Measurements from ENCODE around the gene EGFLAM.
"Not testable (repeated sequence)": the region's sequence is repeated elsewhere in the genome, so short reads cannot be mapped to it uniquely, and the experiment has no call there.

EGFLAM gene

GRCh38 chr5:38403877-38404635 is 145.7 kb downstream of the EGFLAM start:
- no peaks in the 10 kb centered on the region for H3K4me1 ChIP-seq (ENCODE audit: control insufficient read depth, insufficient read depth, low read length)
- H3K4me3 ChIP-seq (ENCODE audit: insufficient read depth, low read depth, low read length), result no peak overlapping the region
- H3K9me3 ChIP-seq (ENCODE audit: control insufficient read depth, low read length), result no peaks in the 10 kb centered on the region
- no peaks in the 10 kb centered on the region for H3K36me3 ChIP-seq (ENCODE audit: control insufficient read depth, insufficient read depth, low read length)
- no peaks in the 10 kb centered on the region for H3K27me3 ChIP-seq (ENCODE audit: control insufficient read depth, insufficient read depth, low read length, poor library complexity, severe bottlenecking)
- WGBS, 2 experiments, result 85 to 95% methylated on average over 5 to 6 of the region's 6 CpGs
- no peak overlapping the region for H3K27ac ChIP-seq (ENCODE audit: insufficient read depth, low read depth, low read length, poor library complexity, severe bottlenecking)

GRCh38 chr5:38404667-38405276 is 146.4 kb downstream of the EGFLAM start:
- 44 to 51% methylated on average over 4 of the region's 4 CpGs for WGBS, 2 experiments

GRCh38 chr5:38408446-38409198 is 150.3 kb downstream of the EGFLAM start:
- H3K27me3 ChIP-seq (ENCODE audit: control insufficient read depth, insufficient read depth, low read length, poor library complexity, severe bottlenecking), result no peaks in the 10 kb centered on the region
- WGBS, 2 experiments, result 79 to 82% methylated on average over 9 of the region's 9 CpGs
- H3K4me1 ChIP-seq (ENCODE audit: control insufficient read depth, insufficient read depth, low read length), result no peaks in the 10 kb centered on the region
- H3K27ac ChIP-seq (ENCODE audit: insufficient read depth, low read depth, low read length, poor library complexity, severe bottlenecking), result no peak overlapping the region
- no peaks in the 10 kb centered on the region for H3K36me3 ChIP-seq (ENCODE audit: control insufficient read depth, insufficient read depth, low read length)
- no peak overlapping the region for H3K4me3 ChIP-seq (ENCODE audit: insufficient read depth, low read depth, low read length)
- no peaks in the 10 kb centered on the region for H3K9me3 ChIP-seq (ENCODE audit: control insufficient read depth, low read length)

More at GRCh38 chr5:38404667-38405276, 146.4 kb downstream of the EGFLAM start:
- no peak overlapping the region for H3K4me3 ChIP-seq (ENCODE audit: insufficient read depth, low read depth, low read length)
- H3K27ac ChIP-seq (ENCODE audit: insufficient read depth, low read depth, low read length, poor library complexity, severe bottlenecking), result no peak overlapping the region
- no peaks in the 10 kb centered on the region for H3K4me1 ChIP-seq (ENCODE audit: control insufficient read depth, insufficient read depth, low read length)
- no peaks in the 10 kb centered on the region for H3K36me3 ChIP-seq (ENCODE audit: control insufficient read depth, insufficient read depth, low read length)
- no peaks in the 10 kb centered on the region for H3K27me3 ChIP-seq (ENCODE audit: control insufficient read depth, insufficient read depth, low read length, poor library complexity, severe bottlenecking)
- H3K9me3 ChIP-seq (ENCODE audit: control insufficient read depth, low read length), result no peaks in the 10 kb centered on the region

- 62 to 66% methylated on average over 7 of the region's 7 CpGs for WGBS, 2 experiments
- H3K9me3 ChIP-seq (ENCODE audit: control insufficient read depth, low read length), result no peaks in the 10 kb centered on the region
- no peaks in the 10 kb centered on the region for H3K27me3 ChIP-seq (ENCODE audit: control insufficient read depth, insufficient read depth, low read length, poor library complexity, severe bottlenecking)
- no peaks in the 10 kb centered on the region for H3K36me3 ChIP-seq (ENCODE audit: control insufficient read depth, insufficient read depth, low read length)
- H3K4me1 ChIP-seq (ENCODE audit: control insufficient read depth, insufficient read depth, low read length), result no peaks in the 10 kb centered on the region
- H3K4me3 ChIP-seq (ENCODE audit: insufficient read depth, low read depth, low read length), result no peak overlapping the region
- no peak overlapping the region for H3K27ac ChIP-seq (ENCODE audit: insufficient read depth, low read depth, low read length, poor library complexity, severe bottlenecking)
Measured at GRCh38 chr5:38410304-38410990, 152.1 kb downstream of the EGFLAM start.

- H3K4me1 ChIP-seq (ENCODE audit: control insufficient read depth, insufficient read depth, low read length), result no peaks in the 10 kb centered on the region
- no peak overlapping the region for H3K4me3 ChIP-seq (ENCODE audit: insufficient read depth, low read depth, low read length)
- H3K27me3 ChIP-seq (ENCODE audit: control insufficient read depth, insufficient read depth, low read length, poor library complexity, severe bottlenecking), result no peaks in the 10 kb centered on the region
- 92 to 93% methylated on average over 12 of the region's 12 CpGs for WGBS, 2 experiments
- no peaks in the 10 kb centered on the region for H3K9me3 ChIP-seq (ENCODE audit: control insufficient read depth, low read length)
- no peak overlapping the region for H3K27ac ChIP-seq (ENCODE audit: insufficient read depth, low read depth, low read length, poor library complexity, severe bottlenecking)
- H3K36me3 ChIP-seq (ENCODE audit: control insufficient read depth, insufficient read depth, low read length), result no peaks in the 10 kb centered on the region
Measured at GRCh38 chr5:38413696-38414095, 155.3 kb downstream of the EGFLAM start.

- no peaks in the 10 kb centered on the region for H3K27me3 ChIP-seq (ENCODE audit: control insufficient read depth, insufficient read depth, low read length, poor library complexity, severe bottlenecking)
- 96 to 98% methylated on average over 4 of the region's 4 CpGs for WGBS, 2 experiments
- H3K4me3 ChIP-seq (ENCODE audit: insufficient read depth, low read depth, low read length), result no peak overlapping the region
- H3K27ac ChIP-seq (ENCODE audit: insufficient read depth, low read depth, low read length, poor library complexity, severe bottlenecking), result no peak overlapping the region
- no peaks in the 10 kb centered on the region for H3K4me1 ChIP-seq (ENCODE audit: control insufficient read depth, insufficient read depth, low read length)
- no peaks in the 10 kb centered on the region for H3K9me3 ChIP-seq (ENCODE audit: control insufficient read depth, low read length)
- H3K36me3 ChIP-seq (ENCODE audit: control insufficient read depth, insufficient read depth, low read length), result no peaks in the 10 kb centered on the region
Measured at GRCh38 chr5:38414348-38414747, 156.0 kb downstream of the EGFLAM start.

- WGBS, 2 experiments, result 76 to 81% methylated on average over 5 of the region's 5 CpGs
- H3K9me3 ChIP-seq (ENCODE audit: control insufficient read depth, low read length); H3K4me3 ChIP-seq (ENCODE audit: insufficient read depth, low read depth, low read length); H3K36me3 ChIP-seq (ENCODE audit: control insufficient read depth, insufficient read depth, low read length); H3K4me1 ChIP-seq (ENCODE audit: control insufficient read depth, insufficient read depth, low read length); H3K27ac ChIP-seq (ENCODE audit: insufficient read depth, low read depth, low read length, poor library complexity, severe bottlenecking); H3K27me3 ChIP-seq (ENCODE audit: control insufficient read depth, insufficient read depth, low read length, poor library complexity, severe bottlenecking): not testable (repeated sequence)
Measured at GRCh38 chr5:38415772-38416171, 157.4 kb downstream of the EGFLAM start.

GRCh38 chr5:38417658-38418017 is 159.3 kb downstream of the EGFLAM start:
- no peak overlapping the region for H3K4me3 ChIP-seq (ENCODE audit: insufficient read depth, low read depth, low read length)
- H3K27ac ChIP-seq (ENCODE audit: insufficient read depth, low read depth, low read length, poor library complexity, severe bottlenecking), result no peak overlapping the region
- no peaks in the 10 kb centered on the region for H3K9me3 ChIP-seq (ENCODE audit: control insufficient read depth, low read length)
- WGBS, 2 experiments, result 76 to 82% methylated on average over 5 of the region's 5 CpGs
- no peaks in the 10 kb centered on the region for H3K36me3 ChIP-seq (ENCODE audit: control insufficient read depth, insufficient read depth, low read length)
- no peaks in the 10 kb centered on the region for H3K27me3 ChIP-seq (ENCODE audit: control insufficient read depth, insufficient read depth, low read length, poor library complexity, severe bottlenecking)
- H3K4me1 ChIP-seq (ENCODE audit: control insufficient read depth, insufficient read depth, low read length), result no peaks in the 10 kb centered on the region

- WGBS, 2 experiments, result no CpG with 5 or more reads among the region's 2 CpGs
- peaks cover 5% of the 10 kb centered on the region for H3K4me1 ChIP-seq (ENCODE audit: control insufficient read depth, insufficient read depth, low read length)
Measured at GRCh38 chr5:38420246-38420645, 161.9 kb downstream of the EGFLAM start.

More at GRCh38 chr5:38420246-38420645, 161.9 kb downstream of the EGFLAM start:
- H3K27me3 ChIP-seq (ENCODE audit: control insufficient read depth, insufficient read depth, low read length, poor library complexity, severe bottlenecking), result no peaks in the 10 kb centered on the region
- no peaks in the 10 kb centered on the region for H3K36me3 ChIP-seq (ENCODE audit: control insufficient read depth, insufficient read depth, low read length)
- no peak overlapping the region for H3K4me3 ChIP-seq (ENCODE audit: insufficient read depth, low read depth, low read length)
- H3K9me3 ChIP-seq (ENCODE audit: control insufficient read depth, low read length), result no peaks in the 10 kb centered on the region
- H3K27ac ChIP-seq (ENCODE audit: insufficient read depth, low read depth, low read length, poor library complexity, severe bottlenecking), result no peak overlapping the region

All from ectodermal cell (in vitro differentiated cells).